ENCODE results near the gene SLC7A5.

SLC7A5 gene

GRCh38 chr16:87834668-87835473 is 34.4 kb downstream of the SLC7A5 start (continued):
- TF ChIP-seq, protein P1, sequence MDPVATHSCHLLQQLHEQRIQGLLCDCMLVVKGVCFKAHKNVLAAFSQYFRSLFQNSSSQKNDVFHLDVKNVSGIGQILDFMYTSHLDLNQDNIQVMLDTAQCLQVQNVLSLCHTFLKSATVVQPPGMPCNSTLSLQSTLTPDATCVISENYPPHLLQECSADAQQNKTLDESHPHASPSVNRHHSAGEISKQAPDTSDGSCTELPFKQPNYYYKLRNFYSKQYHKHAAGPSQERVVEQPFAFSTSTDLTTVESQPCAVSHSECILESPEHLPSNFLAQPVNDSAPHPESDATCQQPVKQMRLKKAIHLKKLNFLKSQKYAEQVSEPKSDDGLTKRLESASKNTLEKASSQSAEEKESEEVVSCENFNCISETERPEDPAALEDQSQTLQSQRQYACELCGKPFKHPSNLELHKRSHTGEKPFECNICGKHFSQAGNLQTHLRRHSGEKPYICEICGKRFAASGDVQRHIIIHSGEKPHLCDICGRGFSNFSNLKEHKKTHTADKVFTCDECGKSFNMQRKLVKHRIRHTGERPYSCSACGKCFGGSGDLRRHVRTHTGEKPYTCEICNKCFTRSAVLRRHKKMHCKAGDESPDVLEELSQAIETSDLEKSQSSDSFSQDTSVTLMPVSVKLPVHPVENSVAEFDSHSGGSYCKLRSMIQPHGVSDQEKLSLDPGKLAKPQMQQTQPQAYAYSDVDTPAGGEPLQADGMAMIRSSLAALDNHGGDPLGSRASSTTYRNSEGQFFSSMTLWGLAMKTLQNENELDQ (tag by site-specific recombination; IDR thresholded peaks at IDR 0.05; ENCODE audit: low read depth): no peak
- TF ChIP-seq REPIN1 (tag by site-specific recombination; IDR thresholded peaks at IDR 0.05; ENCODE audit: low read depth) (no peak), ZNF658 (tag by site-specific recombination; IDR thresholded peaks at IDR 0.05) (no peak), ZBTB17 (tag by site-specific recombination; IDR thresholded peaks at IDR 0.05) (peak; percentile 83), ZNF426 (tag by site-specific recombination; IDR thresholded peaks at IDR 0.05) (no peak), ZBTB20 (tag by site-specific recombination; IDR thresholded peaks at IDR 0.05) (0 out of 2 replicates have a peak, but pooled peaks have one; percentile 23), ZBTB10 (tag by site-specific recombination; IDR thresholded peaks at IDR 0.05) (no peak), ZNF544 (tag by site-specific recombination; IDR thresholded peaks at IDR 0.05) (no peak), SCRT2 (tag by site-specific recombination; IDR thresholded peaks at IDR 0.05) (0 out of 2 replicates have a peak, but pooled peaks have one; percentile 21)
- TF ChIP-seq, protein P2, sequence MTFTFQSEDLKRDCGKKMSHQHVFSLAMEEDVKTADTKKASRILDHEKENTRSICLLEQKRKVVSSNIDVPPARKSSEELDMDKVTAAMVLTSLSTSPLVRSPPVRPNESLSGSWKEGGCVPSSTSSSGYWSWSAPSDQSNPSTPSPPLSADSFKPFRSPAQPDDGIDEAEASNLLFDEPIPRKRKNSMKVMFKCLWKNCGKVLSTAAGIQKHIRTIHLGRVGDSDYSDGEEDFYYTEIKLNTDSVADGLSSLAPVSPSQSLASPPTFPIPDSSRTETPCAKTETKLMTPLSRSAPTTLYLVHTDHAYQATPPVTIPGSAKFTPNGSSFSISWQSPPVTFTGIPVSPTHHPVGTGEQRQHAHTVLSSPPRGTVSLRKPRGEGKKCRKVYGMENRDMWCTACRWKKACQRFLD (tag by site-specific recombination; IDR thresholded peaks at IDR 0.05): no peak
- TF ChIP-seq, protein P3, sequence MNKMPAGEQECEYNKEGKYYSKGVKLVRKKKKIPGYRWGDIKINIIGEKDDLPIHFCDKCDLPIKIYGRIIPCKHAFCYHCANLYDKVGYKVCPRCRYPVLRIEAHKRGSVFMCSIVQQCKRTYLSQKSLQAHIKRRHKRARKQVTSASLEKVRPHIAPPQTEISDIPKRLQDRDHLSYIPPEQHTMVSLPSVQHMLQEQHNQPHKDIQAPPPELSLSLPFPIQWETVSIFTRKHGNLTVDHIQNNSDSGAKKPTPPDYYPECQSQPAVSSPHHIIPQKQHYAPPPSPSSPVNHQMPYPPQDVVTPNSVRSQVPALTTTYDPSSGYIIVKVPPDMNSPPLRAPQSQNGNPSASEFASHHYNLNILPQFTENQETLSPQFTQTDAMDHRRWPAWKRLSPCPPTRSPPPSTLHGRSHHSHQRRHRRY (tag by site-specific recombination; IDR thresholded peaks at IDR 0.05): no peak
- TF ChIP-seq, protein P4, sequence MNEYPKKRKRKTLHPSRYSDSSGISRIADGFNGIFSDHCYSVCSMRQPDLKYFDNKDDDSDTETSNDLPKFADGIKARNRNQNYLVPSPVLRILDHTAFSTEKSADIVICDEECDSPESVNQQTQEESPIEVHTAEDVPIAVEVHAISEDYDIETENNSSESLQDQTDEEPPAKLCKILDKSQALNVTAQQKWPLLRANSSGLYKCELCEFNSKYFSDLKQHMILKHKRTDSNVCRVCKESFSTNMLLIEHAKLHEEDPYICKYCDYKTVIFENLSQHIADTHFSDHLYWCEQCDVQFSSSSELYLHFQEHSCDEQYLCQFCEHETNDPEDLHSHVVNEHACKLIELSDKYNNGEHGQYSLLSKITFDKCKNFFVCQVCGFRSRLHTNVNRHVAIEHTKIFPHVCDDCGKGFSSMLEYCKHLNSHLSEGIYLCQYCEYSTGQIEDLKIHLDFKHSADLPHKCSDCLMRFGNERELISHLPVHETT (tag by site-specific recombination; IDR thresholded peaks at IDR 0.05): no peak

DNA sequence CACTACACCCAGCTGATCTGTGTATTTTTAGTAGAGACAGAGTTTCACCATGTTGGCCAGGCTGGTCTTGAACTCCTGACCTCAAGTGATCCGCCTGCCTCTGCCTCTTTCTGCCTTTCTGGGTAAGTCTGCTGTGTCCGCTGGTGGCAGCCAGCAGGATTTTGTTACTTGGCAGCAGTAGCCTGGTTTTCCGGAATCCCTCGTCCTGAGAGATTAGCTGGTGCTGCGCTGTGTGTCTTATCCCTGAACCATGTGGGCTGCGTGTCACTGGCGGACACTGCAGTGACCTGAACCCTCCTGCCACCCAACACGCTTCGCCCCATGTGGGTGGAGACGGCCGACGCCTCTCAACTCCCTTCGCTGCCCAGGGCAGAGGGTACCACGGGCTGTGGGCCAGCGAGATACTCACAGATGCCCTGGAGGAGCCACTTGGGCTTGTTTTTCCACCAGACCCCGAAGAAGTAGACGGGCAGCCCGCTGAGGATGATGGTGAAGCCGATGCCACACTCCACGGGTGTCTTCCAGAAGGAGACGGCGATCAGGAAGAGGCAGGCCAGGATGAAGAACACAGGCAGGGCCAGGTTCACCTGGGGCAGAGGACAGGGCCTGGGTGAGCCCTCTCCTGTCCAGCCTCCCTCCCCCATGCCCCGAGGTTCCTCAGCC is 35.2 kb downstream of the SLC7A5 start:
- H3K27ac ChIP-seq (ENCODE audit: extremely low read depth, low read depth, low read length): no peak overlapping the region
- CTCF ChIA-PET: interaction anchor here (0.6 to 2.3 kb wide), 7 partner anchors 16 to 65 kb away, joined by 3 to 8 read pairs (median 3); no protein-coding TSS in a partner anchor
- POLR2A ChIA-PET: no interaction called here
- H3K9me3 ChIP-seq (ENCODE audit: control insufficient read depth, insufficient read depth, low read depth, low read length): no peaks in the 10 kb centered on the region
- H3K4me1 ChIP-seq (ENCODE audit: control insufficient read depth, insufficient read depth, low read length): no peaks in the 10 kb centered on the region
- peaks cover 0 to 73% of the 10 kb centered on the region in 2 experiments; a peak in 2 of 3 replicates for H3K36me3 ChIP-seq (ENCODE audit: control insufficient read depth in 2 of 2, insufficient read depth in 1 of 2, low read length in 2 of 2)
- no peak overlapping the region for H3K4me3 ChIP-seq (ENCODE audit: low read depth, low read length)
- TF ChIP-seq ZNF701 (tag by site-specific recombination; IDR thresholded peaks at IDR 0.05) (no peak), ZNF768 (tag by site-specific recombination; IDR thresholded peaks at IDR 0.05) (no peak), ZXDB (tag by site-specific recombination; IDR thresholded peaks at IDR 0.05) (no peak), ZNF654 (tag by site-specific recombination; IDR thresholded peaks at IDR 0.05; ENCODE audit: low read depth) (no peak), ZNF24 (tag by site-specific recombination; IDR thresholded peaks at IDR 0.05) (no peak), ZNF76 (tag by site-specific recombination; IDR thresholded peaks at IDR 0.05; ENCODE audit: borderline replicate concordance, low read depth) (no peak)
- TF ChIP-seq, protein P5, sequence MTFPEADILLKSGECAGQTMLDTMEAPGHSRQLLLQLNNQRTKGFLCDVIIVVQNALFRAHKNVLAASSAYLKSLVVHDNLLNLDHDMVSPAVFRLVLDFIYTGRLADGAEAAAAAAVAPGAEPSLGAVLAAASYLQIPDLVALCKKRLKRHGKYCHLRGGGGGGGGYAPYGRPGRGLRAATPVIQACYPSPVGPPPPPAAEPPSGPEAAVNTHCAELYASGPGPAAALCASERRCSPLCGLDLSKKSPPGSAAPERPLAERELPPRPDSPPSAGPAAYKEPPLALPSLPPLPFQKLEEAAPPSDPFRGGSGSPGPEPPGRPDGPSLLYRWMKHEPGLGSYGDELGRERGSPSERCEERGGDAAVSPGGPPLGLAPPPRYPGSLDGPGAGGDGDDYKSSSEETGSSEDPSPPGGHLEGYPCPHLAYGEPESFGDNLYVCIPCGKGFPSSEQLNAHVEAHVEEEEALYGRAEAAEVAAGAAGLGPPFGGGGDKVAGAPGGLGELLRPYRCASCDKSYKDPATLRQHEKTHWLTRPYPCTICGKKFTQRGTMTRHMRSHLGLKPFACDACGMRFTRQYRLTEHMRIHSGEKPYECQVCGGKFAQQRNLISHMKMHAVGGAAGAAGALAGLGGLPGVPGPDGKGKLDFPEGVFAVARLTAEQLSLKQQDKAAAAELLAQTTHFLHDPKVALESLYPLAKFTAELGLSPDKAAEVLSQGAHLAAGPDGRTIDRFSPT (tag by site-specific recombination; IDR thresholded peaks at IDR 0.05): no peak
- TF ChIP-seq, protein P6, sequence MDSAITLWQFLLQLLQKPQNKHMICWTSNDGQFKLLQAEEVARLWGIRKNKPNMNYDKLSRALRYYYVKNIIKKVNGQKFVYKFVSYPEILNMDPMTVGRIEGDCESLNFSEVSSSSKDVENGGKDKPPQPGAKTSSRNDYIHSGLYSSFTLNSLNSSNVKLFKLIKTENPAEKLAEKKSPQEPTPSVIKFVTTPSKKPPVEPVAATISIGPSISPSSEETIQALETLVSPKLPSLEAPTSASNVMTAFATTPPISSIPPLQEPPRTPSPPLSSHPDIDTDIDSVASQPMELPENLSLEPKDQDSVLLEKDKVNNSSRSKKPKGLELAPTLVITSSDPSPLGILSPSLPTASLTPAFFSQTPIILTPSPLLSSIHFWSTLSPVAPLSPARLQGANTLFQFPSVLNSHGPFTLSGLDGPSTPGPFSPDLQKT (IDR thresholded peaks at IDR 0.05; ENCODE audit: borderline replicate concordance, low read depth, low read length): no peak
